ENCODE measurements around the gene PLCL2. TPM values are rescaled to one million over a fixed set of nuclear protein-coding genes. Genes with fewer than 3 reads are reported as not detected.

PLCL2 gene
- total RNA-seq, 1 donor from 2014 or later: 26.1 TPM

DNA sequence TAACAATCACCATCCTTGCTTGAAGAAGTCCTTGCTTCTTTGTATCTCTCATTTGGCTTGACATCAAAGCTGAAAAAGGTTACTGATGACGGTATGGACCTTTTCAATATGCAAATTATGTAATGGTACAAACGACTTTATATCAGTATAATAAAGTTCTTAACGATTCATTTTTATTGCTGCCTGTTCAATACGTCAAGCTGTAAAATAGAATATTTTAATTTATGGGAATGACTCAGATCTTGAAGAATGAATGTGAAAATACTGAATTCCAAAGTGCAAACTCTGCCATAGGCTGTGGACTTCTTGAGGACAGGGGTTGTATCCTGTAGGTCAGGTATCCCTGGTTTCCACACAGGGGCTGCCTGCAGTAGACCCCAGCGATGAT lies 156.2 kb downstream of the PLCL2 start:
- no peak for DNase-seq (ENCODE audit: low spot score)

DNA sequence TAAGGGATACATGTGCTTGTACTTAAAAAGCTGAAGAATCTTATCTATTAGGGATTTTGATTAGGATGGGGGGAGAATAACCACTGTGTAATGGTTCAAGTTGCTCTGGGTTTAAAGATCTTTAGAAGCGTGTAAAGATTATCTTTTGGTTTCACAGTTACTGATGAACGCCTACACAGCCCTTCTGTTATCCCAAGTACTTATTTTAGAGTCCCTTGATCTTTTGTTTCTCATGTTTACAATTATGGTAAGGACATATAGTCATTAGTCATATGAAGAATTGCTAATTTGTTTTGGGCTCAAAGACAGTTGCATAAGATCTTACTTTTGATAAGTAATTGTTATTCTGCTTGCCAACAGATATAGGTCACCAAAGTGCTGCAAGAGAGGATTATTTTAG lies 160.1 kb downstream of the PLCL2 start:
- DNase-seq (ENCODE audit: low spot score): no peak

DNA sequence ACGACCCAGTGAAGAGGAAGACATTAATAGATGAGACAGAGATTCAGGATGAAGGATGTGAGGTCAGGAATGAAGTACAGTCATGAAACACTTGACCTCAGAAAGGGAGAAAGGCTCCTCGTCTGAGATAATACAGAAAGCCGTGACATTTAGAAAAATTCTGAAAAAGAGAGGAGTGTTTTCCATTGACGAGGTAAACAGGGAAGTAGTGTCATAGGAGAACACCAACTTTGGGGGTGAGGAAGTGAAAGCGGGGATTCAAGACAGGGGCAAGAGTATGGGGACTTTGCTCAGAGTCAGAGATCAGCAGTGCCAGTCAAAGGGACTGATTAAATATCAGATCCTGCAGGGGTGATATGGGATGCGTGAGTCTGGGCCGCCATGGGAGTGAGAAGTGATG lies 160.9 kb downstream of the PLCL2 start:
- no peak for DNase-seq (ENCODE audit: low spot score)

DNA sequence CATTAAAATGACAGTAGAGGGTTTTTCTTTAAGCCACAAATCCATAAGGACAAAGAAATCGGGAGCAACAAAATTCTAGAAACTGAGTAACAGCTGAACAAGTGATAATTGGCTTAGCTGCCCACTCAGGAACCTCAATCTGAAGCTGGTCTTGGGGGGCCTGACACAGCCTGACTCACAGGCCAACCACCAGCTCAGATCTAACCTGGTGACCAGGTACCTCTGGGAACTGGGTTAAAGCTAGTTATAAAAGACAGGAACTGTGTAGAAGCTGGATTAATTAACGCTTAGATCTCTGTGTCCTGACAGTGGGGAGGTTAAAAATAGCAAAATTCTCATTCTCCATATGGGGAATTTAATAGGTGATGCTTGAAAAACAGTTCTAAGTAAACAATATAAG lies 161.9 kb downstream of the PLCL2 start:
- DNase-seq (ENCODE audit: low spot score): no peak

DNA sequence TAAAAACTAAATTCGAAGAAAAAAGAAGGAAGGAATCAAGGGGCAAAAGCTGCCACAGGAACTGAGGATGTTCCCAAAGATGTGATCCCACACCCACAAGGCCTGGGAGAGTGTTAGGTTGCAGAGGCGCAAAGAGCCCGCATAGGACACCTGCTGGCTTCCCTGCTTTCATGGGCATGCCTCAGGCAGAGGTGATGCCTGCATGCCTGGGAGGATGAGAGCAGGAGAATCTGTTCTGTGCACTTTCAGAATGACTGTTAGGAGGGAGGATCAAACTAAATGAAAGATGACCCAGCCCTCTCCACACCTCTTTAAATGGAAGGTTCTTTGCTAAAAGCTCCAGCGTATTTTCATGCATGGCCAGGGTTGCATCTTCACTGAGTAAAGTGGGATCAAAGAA lies 162.4 kb downstream of the PLCL2 start:
- no peak for DNase-seq (ENCODE audit: low spot score)

DNA sequence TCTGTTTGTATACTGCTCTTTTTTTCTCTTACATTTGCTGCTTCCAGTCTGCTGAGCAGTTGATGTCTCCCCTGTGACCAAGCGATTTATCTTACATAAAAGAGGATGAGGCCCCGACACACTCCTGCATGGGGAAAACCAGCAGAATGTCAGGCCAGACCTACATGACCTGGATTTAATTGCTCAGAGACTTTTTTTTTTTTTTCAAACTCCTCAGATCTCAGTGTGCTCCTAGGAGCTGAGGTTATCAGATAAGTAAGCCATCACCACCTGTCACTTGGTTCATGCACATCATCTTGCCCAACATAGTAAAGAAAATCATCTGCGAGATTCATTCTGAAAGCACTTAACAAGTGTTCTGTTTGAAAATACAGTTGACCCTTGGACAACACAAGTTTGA lies 163.1 kb downstream of the PLCL2 start:
- no peak for DNase-seq (ENCODE audit: low spot score)

DNA sequence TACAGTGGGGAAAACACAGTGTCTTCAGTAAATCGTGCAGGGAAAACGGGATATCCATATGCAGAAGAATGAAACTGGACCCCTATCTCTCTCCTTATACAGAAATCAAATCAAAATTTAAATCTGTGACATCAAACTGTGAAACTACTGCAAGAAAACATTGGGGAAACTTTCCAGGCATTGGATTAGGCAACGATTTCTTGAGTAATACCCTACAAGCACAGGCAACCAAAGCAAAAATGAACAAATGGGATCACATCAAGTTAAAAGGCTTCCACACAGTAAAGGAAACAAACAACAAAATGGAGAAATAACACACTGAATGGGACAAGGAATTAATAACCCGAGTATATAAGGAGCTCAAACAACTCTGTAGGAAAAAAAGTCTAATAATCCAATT lies 165.3 kb downstream of the PLCL2 start:
- no peak for DNase-seq (ENCODE audit: low spot score)

DNA sequence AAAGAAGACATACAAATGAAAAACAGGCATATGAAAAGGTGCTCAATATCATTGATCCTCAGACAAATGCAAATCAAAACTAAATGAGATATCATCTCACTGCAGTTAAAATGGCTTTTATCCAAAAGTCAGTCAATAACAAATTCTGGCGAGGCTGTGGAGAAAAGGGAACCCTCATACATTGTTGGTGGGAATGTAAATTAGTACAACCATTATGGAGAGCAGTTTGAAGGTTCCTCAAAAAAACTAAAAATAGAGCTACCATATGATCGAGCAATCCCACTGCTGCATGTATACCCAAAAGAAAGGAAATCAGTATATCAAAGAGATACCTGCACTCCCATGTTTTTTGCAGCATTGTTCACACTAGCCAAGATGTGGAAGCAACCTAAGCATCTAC lies 165.8 kb downstream of the PLCL2 start:
- no peak for DNase-seq (ENCODE audit: low spot score)

DNA sequence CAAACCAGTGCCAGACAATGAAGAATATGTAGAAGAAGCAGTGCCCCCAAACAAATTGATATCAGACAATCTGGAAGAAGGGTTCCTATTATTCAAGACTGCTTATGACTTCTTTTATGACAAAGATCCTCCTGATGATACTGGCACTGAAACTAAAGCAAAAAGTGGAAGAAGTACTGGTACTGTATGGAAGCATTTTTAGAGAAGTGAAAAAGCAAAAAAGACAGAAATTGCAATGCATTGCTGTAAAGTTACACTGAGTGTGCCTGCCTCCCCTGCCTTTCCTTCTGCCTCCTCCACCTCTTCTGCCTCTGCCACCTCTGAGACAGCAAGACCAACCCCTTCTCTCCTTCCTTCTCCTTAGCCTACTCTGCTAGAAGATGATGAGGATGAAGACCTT lies 167.6 kb downstream of the PLCL2 start:
- no peak for DNase-seq (ENCODE audit: low spot score)

DNA sequence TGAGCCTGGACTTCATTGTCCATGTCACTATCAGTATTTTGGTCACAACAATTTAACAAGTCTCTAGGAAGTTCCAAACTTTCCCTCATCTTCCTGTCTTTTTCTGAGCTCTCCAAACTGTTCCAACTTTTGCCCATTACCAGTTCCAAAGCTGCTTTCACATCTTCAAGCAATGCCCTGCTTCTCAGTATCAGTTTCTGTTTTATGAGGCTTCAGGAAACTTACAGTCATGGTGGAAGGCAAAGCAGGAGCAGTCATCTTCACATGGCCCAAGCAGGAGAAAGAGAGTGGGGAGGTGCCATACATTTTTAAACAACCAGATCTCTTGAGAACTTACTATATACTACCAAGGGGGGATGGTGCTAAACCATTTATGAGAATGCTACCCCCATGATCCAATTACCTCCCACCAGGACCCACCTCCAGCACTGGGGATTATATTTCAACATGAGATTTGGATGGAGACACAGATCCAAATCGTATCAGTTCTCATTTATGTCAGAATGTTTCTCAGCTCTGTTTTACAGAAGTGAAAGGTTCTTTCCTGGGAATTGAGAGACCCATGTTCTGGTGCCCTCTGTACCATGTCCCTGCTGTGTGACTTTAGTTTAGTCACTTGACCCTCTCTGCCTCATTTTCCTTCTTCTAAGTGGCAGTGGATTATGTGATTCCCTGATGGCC lies 169.7 kb downstream of the PLCL2 start:
- DNase-seq (ENCODE audit: low spot score): no peak

DNA sequence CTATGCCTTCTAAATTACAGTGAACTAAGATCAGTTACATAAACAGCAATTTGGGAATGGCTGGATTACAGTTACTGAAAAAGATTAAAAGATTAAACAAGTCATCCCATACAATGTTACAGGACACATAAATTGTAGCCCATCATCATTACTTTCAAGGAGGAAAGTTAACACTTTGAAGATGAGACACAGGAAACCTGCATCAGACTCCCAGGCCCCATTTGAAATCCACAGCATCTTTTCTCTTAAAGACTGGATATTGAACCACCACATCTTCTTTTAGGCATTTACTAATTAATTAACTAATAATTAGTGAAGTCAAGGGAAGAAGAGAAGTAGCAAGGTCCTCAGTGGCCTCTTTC lies 170.2 kb downstream of the PLCL2 start:
- DNase-seq (ENCODE audit: low spot score): no peak

DNA sequence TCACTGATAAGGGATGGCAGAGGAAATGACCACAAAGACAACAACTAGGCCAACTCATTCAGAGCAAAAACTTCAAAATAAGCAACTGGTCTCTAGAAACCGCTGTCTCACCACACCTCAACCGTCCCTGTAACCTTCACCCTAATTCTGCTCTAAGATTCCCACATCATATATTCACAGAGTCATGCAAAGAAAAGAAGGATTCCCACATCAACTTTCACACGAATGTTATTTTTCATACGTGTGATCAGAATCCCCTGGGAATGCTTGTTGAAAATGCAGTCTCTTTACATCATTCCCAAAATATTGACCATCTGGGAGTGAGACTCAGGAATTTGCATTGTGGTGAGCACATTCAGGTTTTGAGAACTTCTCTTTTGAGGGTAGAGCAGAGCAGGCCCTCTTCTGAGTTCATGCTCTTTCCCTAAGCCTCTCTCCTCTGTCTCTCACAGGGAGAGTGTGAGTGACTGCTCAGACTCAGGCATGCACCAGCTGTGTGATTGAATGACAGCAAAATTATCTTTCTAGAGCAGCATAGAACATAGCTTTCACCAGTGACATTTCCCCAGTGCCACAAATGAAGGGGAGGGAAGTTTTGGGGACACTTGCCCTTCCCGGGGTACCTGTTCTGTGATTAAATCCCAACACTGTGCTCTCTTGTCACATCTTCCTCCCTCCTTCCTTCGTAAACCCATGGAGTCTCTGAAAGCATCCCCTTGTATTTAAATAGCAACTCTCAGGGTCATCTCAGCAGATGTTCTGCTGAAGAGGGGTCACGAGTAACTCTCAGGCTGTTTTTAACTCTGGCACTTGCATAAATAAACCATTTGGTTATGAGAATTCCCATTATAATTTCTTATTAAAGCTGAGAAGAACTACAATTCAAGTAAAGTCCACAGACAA lies 170.9 kb downstream of the PLCL2 start:
- DNase-seq (ENCODE audit: low spot score): no peak

DNA sequence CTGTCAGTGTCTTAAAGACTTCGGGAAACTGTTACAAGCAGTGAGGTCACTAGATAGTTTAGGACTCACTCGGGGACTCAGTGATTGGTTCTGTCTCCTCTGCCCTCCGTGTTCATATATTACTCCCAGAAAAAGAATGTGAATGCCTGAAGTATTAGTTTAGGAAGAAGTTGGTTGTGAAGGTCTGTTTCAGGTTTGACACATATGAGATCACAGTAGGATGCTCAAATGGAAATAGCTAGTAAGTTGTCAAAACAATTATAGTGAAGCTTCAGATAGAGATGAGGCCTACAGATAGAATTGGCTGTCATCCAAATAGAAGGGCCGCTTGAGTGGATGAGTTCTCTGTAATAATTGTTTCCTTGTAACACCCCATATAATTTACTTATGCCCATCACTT lies 172.6 kb downstream of the PLCL2 start:
- DNase-seq (ENCODE audit: low spot score): no peak

DNA sequence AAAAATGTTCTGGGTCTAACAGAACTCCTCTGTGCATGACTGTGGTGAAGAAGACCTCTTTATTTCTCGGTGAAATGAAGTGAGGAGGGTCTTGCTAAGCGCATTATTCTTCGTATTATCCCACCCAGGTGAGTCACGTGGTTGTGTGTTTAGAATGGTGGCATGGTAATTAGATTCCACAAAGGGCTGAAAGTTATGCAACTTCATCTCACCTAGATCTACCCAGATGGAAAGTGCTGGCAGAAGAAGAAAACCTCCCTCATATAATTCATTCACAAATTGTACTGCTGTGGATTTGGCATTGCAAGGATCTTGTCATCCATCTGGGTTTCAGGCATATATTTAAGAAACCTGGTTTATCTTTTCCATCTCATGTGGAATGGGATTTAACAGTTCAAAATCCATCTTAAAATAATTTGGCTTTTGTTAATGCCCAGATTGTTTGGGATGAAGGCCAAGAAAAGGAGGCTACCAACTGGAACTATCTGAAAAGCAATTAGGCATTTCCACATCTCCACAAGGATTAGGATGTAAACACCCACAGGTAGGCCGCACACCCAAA lies 175.3 kb downstream of the PLCL2 start:
- DNase-seq (ENCODE audit: low spot score): no peak

DNA sequence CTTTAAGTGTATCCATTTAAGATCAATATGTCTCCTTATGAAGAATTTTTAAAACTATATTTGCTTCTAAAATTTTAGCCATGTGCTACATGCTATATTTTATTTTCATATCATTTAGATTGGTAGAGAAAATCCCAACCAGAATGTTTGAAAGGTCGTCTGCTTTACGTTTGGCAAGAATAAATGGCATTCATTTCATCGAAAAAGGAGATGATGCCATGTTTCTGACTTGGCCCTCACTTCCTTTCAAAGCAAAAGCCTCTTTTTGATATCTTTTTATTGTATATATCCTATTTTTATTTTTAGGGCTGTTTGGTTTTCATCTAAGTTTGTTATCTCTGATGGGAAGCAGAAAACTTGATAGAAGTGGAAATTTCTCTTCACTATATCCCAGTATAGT lies 176.2 kb downstream of the PLCL2 start:
- no peak for DNase-seq (ENCODE audit: low spot score)

DNA sequence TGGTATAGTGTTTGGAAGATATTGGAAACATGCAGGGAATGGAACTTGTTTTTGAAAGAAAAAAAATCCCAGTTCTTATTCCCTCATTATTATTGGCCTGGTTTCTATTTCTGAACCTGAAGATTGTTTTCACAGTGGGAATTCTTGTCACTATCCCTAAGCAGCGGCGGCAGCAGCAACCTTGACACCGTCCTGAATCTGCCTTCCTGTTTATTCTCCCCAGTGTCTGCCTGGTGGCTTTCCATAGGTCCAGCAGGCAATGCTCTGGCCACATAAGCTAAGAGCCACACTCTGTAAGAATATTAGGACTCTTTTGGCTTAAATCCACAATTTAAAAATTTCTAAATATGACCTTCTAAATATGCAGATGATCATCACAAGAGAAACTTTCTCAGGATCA lies 178.0 kb downstream of the PLCL2 start:
- DNase-seq (ENCODE audit: low spot score): no peak

DNA sequence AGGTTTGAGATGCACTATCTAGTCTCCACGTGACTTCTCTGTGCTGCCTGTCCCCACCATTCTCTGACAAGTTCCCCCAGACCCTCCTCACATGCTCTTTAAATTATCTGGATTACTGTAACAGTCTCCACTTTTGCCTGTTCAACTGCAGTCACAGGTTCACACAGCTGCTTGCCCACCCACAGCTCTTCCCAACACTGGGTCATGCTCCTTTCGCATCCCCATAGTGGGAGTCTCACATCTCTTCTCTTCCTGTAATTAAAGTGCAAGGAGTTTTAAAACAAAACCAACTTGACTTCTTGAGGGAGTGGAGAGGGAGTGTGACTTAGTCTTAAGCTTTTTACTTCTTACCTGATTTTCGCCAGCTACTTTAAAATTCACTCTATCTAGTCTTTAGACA lies 178.8 kb downstream of the PLCL2 start:
- no peak for DNase-seq (ENCODE audit: low spot score)

DNA sequence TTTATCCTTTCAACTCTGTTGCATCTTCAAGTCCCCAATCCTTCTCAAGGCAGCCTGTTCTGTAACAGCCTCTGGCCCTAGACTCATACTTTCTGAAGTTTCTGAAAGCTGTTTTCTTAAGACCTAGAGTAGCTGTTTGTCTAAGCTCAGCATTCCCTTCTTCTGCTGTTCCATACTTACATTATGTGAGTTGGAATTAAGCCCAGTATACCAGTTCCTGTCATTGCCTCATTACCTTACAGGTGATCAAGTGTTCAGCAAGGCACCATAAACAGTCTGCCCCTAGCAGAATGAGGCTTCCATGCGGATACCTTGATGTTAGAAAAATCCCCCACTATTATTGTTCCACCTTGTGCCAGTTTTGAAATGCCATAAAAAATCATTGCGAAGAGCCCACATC lies 180.6 kb downstream of the PLCL2 start:
- no peak for DNase-seq (ENCODE audit: low spot score)

DNA sequence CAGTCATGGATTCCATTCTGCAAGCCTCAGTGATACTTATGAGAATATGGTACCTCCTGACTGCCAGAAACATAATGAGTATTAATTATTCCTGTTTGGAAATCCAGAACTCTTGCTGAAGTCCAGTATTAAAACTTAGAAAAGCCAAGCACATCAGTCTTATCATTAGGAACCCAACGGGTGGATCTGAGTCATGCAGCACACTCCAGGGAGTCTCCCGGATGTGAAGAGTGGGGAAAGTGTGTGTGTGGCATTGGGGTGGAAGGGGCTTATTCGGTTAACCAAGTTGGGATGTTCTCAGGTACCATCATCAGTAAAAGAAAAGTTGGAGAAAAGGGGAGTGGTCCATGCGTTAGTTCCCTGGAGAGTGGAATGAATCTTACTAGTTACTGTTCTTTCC lies 181.1 kb downstream of the PLCL2 start:
- DNase-seq (ENCODE audit: low spot score): no peak

DNA sequence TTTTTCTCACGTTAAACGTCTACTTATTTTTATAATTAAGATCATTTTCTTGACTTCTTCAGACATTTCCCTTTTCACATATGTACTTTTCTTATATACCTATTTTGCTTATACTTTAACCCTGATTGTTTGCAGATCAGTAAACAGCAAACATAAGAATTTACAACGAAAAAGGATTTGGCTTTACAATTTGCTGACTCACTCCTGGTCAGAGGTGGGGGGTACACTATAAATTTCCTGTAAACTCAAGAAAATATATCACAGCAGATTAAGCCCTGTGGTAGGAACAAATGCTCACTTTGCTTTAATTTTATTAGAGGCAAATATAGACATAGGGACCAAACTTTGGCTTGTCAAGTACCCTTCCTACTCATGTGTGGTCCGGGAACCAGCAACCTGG lies 185.0 kb downstream of the PLCL2 start:
- DNase-seq (ENCODE audit: low spot score): no peak

DNA sequence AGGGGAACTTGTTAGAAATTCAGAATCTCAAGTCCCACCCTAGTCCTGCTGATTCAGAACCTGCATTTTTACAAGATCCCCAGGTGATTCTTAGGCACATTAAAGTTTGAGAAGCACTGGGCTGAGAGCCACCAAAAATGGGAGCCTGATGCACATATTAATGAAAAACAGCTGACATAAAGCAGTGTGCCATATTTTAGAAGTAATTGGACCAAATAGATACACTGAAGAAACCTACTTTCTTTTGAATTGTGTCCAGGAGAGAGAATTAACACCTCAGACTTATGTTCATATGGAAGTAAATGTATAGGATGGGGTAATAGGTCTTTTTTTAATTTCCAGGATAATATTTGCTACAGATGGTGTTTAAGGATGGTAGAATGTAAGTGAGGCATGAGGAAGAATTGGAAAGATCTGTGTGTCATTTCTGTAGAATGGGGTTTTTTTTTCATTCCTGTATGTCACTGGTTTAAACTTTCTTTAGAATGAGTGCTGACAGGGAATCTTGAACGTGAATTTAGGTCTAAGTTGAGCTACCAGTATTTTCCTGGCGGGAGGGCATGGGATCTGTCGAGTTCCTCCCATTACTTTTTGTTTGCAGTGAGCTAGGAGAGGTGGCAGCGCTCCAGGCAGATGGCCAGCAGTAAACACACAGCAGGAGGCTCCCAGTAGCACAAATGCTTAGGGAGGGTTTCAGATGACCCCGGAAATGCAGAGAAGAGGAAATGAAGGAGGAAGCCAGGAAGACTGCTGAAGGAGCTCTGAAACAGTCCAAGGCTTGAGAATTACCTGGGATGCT lies 185.6 kb downstream of the PLCL2 start:
- DNase-seq (ENCODE audit: low spot score): peak; percentile 46

DNA sequence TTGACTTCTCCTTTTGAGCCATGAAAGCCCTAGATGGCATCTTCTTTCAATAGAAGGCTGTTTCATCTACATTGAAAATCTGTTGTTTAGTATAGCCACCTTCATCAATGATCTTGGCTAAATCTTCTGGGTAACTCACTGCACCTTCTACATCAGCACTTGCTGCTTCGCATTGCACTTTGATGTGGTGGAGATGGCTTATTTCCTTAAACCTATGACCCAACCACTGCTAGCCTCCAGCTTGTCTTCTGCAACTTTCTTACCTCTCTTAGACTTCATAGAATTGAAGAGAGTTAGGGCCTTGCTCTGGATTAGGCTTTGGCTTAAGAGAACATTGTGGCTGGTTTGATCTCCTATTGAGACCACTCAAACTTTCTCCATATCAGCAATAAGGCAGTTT lies 189.8 kb downstream of the PLCL2 start:
- no peak for DNase-seq (ENCODE audit: low spot score)

Data from mucosa of gallbladder (tissue), 1 donor.